K562 (cell line): ENCODE measurements around the gene SERINC5. TPM values are rescaled to one million over a fixed set of nuclear protein-coding genes. Genes with fewer than 3 reads are reported as not detected.

Experiments
- E2F1 ChIP-seq: sonication (generic); formaldehyde crosslinking; IDR thresholded peaks from 2 replicates; pipeline ENCODE4 v1.8.1; 2023; ENCODE audit warnings: mild to moderate bottlenecking, missing genetic modification reagents, moderate library complexity
- JUN ChIP-seq, 2 experiments: sonication (generic) in 1 of 2; formaldehyde crosslinking in 1 of 2; IDR thresholded peaks; 2 replicates each; pipeline versions ENCODE4 v1.6.1 to v1.8.0; 2012 to 2022; ENCODE audit warnings: borderline replicate concordance in 2 of 2, mild to moderate bottlenecking in 2 of 2, improper control_type of control experiment in 1 of 2, low read depth in 1 of 2, low read length in 1 of 2, missing genetic modification reagents in 1 of 2
- MTA2 ChIP-seq: fragments of 450-650 bp; IDR thresholded peaks from 2 replicates; pipeline ENCODE4 v1.6.1; 2016; ENCODE audit warnings: low read depth
- NR1H2 ChIP-seq: sonication (generic); formaldehyde crosslinking; IDR thresholded peaks from 2 replicates; pipeline ENCODE4 v1.4.0; 2020; ENCODE audit warnings: mild to moderate bottlenecking, missing genetic modification reagents
- NR2C2 ChIP-seq, 2 experiments: fragments of 200-800 bp in 1 of 2; sonication (Bioruptor generic) in 1 of 2; sonication (generic) in 1 of 2; formaldehyde crosslinking in 1 of 2; IDR thresholded peaks; 2 replicates each; pipeline versions ENCODE4 v1.6.1 to v1.8.0; 2016 to 2022; ENCODE audit warnings: mild to moderate bottlenecking in 1 of 2, missing compliant biosample characterization in 1 of 2, missing genetic modification characterization in 1 of 2, missing genetic modification reagents in 1 of 2
- PBX2 ChIP-seq, 2 experiments: IDR thresholded peaks in 1 of 2; conservative IDR thresholded peaks in 1 of 2; 2 replicates each; pipeline ENCODE4 v1.6.1; 2016; ENCODE audit warnings: low read depth in 2 of 2, mild to moderate bottlenecking in 1 of 2, missing compliant biosample characterization in 1 of 2, missing genetic modification characterization in 1 of 2, moderate library complexity in 1 of 2
- PRPF4 ChIP-seq: fragments of 200-400 bp; formaldehyde crosslinking; IDR thresholded peaks from one replicate; pipeline ENCODE4 v1.6.1; 2017; ENCODE audit warnings: low read length, low read depth, mild to moderate bottlenecking; ENCODE audit not compliant: insufficient read depth, poor library complexity, severe bottlenecking
- PURB ChIP-seq: sonication (generic); formaldehyde crosslinking; IDR thresholded peaks from 2 replicates; pipeline ENCODE4 v1.9.0; 2021; ENCODE audit warnings: low read depth, mild to moderate bottlenecking, missing genetic modification reagents
- RBM34 ChIP-seq: fragments of 200-400 bp; formaldehyde crosslinking; IDR thresholded peaks from 2 replicates; pipeline ENCODE4 v1.6.1; 2018; ENCODE audit warnings: low read length, borderline replicate concordance; ENCODE audit not compliant: insufficient read depth
- RFX7 ChIP-seq: fragments of 250-450 bp; sonication (Bioruptor Pico); IDR thresholded peaks from 2 replicates; pipeline ENCODE4 v1.5.1; 2021; ENCODE audit warnings: mild to moderate bottlenecking
- SUPT5H ChIP-seq: fragments of 450-650 bp; IDR thresholded peaks from 2 replicates; pipeline ENCODE4 v1.6.1; 2016
- TFAP4 ChIP-seq: sonication (generic); formaldehyde crosslinking; IDR thresholded peaks from 2 replicates; pipeline ENCODE4 v1.8.0; 2022; ENCODE audit warnings: missing genetic modification reagents, mild to moderate bottlenecking, moderate library complexity, borderline replicate concordance
- ZBTB1 ChIP-seq: sonication (generic); formaldehyde crosslinking; IDR thresholded peaks from 2 replicates; pipeline ENCODE4 v1.8.1; 2023; ENCODE audit warnings: missing genetic modification reagents, low read depth, mild to moderate bottlenecking, borderline replicate concordance
- ZNF398 ChIP-seq: fragments of 250-450 bp; sonication (Bioruptor Pico); IDR thresholded peaks from 2 replicates; pipeline ENCODE4 v1.8.0; 2021; ENCODE audit warnings: moderate library complexity, mild to moderate bottlenecking, inconsistent platforms
- polyA plus RNA-seq, 8 experiments: library from polyadenylated mRNA; depleted of rRNA in 4 of 8; stranded (reverse) in 5 of 8; unstranded in 3 of 8; fragments of >200 nt; fragmentation: Nextera tagmentation in 2 of 8; fragmentation: Illumina TruSeq in 1 of 8; extraction: Ambion mirVana in 2 of 8; extraction: Trizol in 1 of 8; gene quantifications; 2 replicates each; pipeline versions ENCODE4 v1.2.1 to v1.2.3, GENCODE V29; 2011 to 2014; ENCODE audit warnings: inconsistent platforms in 1 of 8, missing spikeins in 1 of 8
- total RNA-seq, 7 experiments: library from RNA; depleted of rRNA in 6 of 7; stranded (reverse); fragments of >200 nt in 6 of 7; fragmentation: Illumina TruSeq in 2 of 7; extraction: Trizol in 2 of 7; gene quantifications; 2 replicates each; pipeline versions ENCODE4 v1.2.1 to v1.2.3, GENCODE V29; 2011 to 2021; ENCODE audit warnings: low replicate concordance in 1 of 7
- TF ChIP-seq, protein P1 (sequence below): fragments of 250-450 bp; sonication (Bioruptor Pico); IDR thresholded peaks from 2 replicates; pipeline ENCODE4 v1.8.0; 2021; ENCODE audit warnings: borderline replicate concordance, mild to moderate bottlenecking, moderate library complexity; ENCODE audit not compliant: poor library complexity, severe bottlenecking

The SERINC5 gene
- total and polyA plus RNA-seq, 9 of the 15 experiments (the other 6 are each of a cell fraction or from before 2014, with no cell fraction given), result 1.4 to 7.9 (median 3.7) TPM

GRCh38 chr5:80191991-80192398 lies 63.9 kb downstream of the SERINC5 start (continued):
- no peak for TF ChIP-seq PRPF4
- no peak for TF ChIP-seq MTA2
- TF ChIP-seq SUPT5H, result no peak
- TF ChIP-seq TFAP4, result 0 out of 2 replicates have a peak, but pooled peaks have one; percentile 4
- no peak for TF ChIP-seq ZNF398
- TF ChIP-seq E2F1 (CRISPR knock-in tag), result no peak
- no peak for TF ChIP-seq RFX7 (CRISPR knock-in tag)
- TF ChIP-seq PBX2 (CRISPR knock-in tag; IDR thresholded peaks at IDR 0.05; ENCODE audit: low read depth), result no peak
- TF ChIP-seq PBX2 (tag; conservative IDR thresholded peaks at IDR 0.05; ENCODE audit: low read depth), result peak; percentile 54
- TF ChIP-seq NR1H2, result no peak
- no peak for TF ChIP-seq PURB (CRISPR knock-in tag)
- TF ChIP-seq NR2C2 (CRISPR knock-in tag; IDR thresholded peaks at IDR 0.05), result no peak
- no peak for TF ChIP-seq NR2C2 (tag; IDR thresholded peaks at IDR 0.05)
- TF ChIP-seq ZBTB1 (CRISPR knock-in tag), result no peak
- no peak for TF ChIP-seq RBM34
- TF ChIP-seq, protein P1, sequence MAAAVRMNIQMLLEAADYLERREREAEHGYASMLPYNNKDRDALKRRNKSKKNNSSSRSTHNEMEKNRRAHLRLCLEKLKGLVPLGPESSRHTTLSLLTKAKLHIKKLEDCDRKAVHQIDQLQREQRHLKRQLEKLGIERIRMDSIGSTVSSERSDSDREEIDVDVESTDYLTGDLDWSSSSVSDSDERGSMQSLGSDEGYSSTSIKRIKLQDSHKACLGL, result no peak
- no peak for TF ChIP-seq JUN (IDR thresholded peaks at IDR 0.05; ENCODE audit: borderline replicate concordance, low read depth, low read length)
- no peak for TF ChIP-seq JUN (CRISPR knock-in tag; IDR thresholded peaks at IDR 0.05; ENCODE audit: borderline replicate concordance)
